UCSD-AML1 (cell line): ENCODE measurements around the gene CASP5.
"Not testable (repeated sequence)": the region's sequence is repeated elsewhere in the genome, so short reads cannot be mapped to it uniquely, and the experiment has no call there.

Experiments
- DNase-seq: peaks from one replicate; lab custom pipeline; 2025; ENCODE audit not compliant: unreplicated experiment; lab: John Stamatoyannopoulos, UW

Gene CASP5

GRCh38 chr11:105023003-105023402 lies at the start of gene CASP5:
TSS of gene CASP5 (minus strand) at chr11:105023168. CDS start at chr11:105023136, 32 bp downstream.
- DNase-seq = no peak

DNA sequence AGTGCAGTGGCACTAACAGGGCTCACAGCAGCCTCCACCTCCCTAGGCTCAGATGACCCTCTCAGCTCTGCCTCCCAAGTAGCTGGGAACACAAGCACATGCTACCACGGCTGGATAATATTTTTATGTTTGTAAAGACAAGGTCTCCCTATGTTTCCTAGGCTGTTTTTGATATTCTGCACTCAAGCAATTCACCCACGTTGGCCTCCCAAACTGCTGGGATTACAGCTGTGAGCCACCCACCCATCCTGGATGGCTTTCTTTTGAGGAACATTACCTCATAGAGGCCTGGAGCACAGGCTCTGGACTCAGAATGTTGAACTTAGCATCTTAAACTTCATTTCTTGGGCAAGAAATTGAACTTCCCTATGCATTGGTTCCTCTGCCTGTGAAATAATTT lies 49.1 kb upstream of the CASP5 start:
- DNase-seq = not testable (repeated sequence)

DNA sequence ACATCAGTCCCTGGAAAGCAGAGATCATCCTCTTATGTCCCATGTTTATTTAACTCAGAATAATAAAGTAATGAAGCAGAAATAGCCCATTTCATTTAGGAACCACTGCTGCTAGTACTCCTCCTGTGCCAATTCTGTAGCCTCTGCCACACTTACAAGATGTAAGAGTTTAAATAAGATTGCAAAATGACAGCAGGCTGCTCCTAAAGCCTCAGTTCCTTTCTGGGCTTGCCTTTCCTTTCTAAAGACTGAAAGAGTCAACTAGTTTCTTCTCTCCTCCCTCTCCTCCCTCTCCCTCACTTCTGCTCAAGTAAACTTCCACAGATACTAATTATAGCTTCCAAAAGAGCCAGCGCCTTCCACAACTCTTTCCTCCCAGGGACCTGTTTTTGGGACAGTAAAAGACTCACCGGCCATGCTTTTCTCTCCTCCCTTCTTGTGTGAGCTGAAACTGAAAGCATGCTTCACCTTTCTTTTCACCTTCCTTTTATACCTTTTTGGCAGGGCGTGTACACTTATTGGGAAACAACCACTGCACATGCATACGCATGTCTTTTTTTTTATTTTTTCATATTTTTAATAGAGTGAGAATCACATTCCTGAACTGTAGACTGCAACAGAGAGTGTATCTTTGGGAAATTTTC lies 48.2 kb upstream of the CASP5 start:
- no peak for DNase-seq

- DNase-seq = no peak
These were observed 47.3 kb upstream of the CASP5 start for GRCh38 chr11:105070306-105070705.

DNA sequence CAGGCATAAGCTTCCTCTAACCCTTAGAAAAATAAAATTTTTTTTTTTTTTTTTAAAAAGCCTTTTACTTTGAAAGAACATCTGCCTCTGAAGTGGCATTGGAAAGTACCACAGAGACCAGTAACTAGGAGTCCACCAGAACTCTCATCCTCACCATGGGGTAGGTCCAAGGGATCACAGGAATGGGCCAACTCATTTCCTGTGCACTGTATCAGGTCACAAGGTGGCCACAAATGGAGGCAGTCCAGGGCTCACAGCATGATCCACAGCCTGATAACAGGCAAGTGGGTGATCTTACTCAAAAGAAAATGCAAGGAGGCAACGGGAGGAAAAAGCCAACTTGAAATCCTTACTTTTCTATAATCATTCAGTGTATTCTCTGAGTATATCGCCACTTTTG lies 46.8 kb upstream of the CASP5 start:
- DNase-seq = not testable (repeated sequence)

DNA sequence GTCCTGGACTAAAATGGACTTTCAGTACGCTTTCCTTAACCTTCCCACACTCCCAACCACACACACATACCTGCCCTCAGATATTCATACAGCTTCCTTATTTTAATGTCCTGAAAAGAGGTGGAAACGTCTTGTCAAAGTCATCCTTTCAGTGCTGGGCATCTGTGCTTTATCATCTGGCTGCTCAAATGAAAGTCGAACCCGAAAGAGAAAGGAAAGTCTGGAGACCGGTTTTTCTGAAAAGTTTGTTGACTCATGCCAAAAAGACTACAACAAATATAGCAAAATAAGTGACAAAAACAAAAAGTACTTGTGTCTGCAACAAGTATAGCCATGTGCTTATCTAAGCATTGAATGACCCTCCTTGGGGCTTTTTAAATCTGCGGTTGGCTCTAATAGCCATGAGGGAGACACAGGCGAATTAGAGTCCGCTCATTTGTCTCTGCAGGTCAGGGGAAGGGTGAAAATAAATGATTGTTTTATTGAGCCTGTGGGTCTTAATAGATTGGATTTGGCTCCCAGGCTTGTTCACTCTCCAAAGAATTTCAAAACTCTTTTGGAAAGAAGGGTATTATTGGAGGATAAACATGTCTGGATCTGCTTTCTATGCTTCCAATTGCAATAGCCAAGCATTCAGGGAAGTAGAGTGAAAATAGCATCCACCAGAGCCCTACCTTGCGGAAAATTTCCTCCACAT lies 40.4 kb upstream of the CASP5 start:
- not testable (repeated sequence) for DNase-seq

DNA sequence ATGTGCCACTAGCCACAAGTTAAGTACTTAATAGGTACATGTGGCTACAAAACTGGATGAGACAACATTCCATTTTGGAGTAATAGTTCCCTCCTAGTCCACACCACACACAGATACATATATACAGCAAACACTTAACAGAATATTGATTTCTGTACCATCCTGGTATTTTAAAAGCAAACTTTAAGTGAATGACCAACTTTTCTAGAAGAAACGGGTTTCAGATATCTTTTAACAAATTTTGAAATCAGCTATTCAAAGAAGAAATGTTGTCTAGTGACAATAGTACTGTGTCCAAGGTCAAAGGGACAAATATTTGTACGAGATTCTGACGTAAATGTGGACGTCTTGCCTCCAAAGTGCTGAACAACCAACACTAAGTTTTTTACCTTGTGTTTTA lies 34.5 kb upstream of the CASP5 start:
- DNase-seq = no peak

DNA sequence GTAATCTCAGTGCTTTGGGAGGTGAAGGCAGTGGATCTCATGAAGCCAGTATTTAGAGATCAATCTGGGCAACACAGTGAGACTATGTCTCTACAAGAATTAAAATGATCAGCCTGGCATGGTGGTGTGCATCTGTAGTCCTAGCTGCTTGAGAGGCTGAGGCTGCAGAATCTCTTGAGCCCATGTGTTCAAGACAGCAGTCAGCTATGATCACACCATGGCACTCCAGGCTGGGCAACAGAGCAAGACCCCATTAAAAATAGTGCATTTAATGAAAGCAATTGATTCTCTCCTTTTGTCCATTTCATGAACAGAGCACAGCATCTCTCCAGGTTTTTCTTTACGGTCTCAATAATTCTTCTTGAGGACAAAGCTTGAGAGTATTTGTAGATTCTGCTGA lies 33.5 kb upstream of the CASP5 start:
- DNase-seq = no peak

DNA sequence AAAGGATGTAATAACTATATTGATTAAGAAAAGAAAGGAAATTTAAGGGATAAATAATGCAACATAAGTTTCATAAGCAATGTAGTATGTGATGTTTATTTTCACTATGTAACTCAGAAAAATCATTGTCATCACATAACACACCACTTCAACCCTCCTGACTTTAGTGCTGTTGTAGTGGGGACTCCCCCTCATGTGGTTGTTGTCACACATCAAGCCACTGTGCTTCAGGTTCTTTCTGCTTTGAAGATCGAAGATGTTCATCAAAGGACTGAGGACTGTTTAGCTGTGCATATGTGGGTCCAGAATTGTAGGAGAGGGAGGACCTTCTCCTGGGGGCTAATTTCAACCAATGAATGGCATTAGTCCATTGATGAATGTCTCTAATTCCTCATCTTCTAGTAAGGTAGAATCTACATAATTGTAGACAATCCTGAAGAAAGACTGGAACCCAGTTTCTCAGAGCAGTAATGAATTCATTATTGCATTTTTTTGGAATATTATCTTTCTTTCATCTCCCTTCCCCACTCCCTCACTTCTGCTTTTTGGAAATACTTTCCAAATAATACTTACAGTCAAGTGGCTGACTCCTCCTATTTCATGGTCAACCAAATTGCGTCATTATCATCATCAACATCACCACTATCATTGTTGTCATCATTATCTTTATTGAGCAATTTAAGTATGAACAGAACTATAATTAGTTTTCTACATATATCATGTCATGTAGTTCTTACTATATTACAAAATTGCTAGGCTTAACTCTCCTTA lies 31.9 kb upstream of the CASP5 start:
- no peak for DNase-seq

DNA sequence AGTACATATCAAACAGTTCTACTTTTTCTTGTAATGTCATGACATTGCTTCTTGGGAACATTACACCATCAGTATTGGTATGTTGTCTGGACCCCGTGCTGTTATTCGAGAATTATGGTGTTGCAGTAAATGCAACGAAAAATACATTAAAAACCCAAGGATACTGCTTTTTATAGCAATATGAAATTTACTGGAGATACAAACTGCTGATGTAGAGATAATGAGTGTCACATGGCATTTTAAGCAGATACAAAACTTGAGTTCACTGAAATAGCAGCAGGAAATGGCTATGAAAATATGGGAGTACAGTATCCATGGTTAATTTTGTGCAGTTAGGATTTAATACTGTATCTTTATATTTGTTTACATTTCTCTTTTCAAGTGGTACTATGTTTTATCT lies 29.5 kb upstream of the CASP5 start:
- DNase-seq = no peak

- DNase-seq = no peak
These were observed 28.6 kb upstream of the CASP5 start for GRCh38 chr11:105051559-105051958.

DNA sequence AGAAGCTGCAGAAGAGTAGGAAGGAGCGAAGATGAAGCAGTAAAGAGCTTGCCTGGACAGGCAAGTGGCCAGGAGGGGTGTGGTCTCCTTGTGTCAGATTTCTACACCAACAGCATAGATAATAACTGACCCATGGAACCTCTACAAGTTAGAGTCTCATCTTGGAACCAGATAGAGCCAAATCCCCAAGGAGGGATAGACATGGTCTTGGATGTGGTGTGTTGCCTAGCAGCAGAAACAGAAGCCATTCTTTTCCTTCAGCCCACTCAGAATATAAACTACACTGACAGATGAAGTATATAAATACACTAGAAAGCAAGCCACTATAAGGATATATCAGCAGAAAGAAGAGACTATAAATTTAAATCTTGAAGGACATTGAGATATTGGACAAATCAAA lies 26.5 kb upstream of the CASP5 start:
- DNase-seq = no peak

GRCh38 chr11:105046898-105047579 lies 24.1 kb upstream of the CASP5 start:
- no peak for DNase-seq

- no peak for DNase-seq
These were observed 22.8 kb upstream of the CASP5 start for GRCh38 chr11:105045676-105046296.

DNA sequence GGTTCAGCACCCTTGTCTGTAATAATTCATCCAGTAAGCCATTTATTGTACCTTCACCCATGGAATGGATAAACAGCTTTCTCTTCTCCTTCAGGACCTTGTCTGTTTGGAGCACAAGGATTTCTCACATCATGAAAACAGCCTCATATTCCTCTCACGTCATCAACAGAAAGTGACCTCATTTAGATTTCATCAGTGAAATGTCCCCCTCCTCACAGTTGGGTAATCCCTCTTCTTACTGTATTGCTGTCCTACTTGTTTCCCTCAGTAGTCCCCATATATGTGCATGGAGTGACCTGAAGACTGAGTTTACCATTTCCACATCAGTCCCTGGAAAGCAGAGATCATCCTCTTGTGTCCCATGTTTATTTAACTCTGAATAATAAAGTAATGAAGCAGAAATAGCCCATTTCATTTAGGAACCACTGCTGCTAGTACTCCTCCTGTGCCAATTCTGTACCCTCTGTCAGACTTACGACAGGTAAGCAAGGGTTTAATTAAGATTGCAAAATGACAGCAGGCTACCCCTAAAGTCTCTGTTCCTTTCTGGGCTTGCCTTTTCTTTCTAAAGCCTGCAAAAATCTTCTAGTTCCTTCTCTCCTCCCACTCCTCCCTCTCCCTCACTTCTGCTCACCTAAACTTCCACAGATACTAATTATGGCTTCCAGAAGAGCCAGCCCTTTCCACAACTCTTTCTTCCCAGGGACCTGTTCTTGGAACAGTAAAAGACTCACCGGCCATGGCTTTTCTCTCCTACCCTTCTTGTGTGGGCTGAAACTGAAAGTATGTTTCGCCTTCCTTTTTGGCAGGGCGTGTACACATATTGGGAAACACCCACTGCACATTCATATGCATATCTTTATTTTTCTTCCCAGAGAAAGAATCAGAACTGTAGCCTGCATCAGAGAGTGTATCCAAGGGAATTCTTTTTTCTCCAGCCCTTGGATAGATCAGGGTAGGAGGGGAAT lies 21.9 kb upstream of the CASP5 start, which contains the start of gene CARD16:
TSS of gene CARD16 (minus strand) at position 779 of the 968 bp plus-strand sequence. CDS start at position 741, 38 bp downstream.
- peak; percentile 7 for DNase-seq

DNA sequence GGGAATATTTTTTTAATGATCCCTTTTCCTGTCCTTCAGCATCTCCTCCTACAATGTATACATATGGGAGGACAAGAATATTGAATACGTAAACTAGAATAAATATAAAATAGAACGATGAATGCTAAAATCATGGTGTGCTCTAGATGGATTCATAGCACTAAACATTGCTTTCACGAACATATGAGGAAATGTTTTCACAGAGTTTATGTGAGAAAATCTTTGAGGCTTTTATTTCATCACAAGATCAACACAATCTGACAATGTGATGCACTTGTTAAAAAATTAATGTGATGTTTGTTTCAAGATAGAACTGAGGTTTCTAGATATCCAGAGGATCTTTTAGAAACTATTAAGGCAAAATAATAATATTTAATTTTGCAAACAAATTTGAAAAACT lies 19.2 kb upstream of the CASP5 start:
- DNase-seq = no peak

DNA sequence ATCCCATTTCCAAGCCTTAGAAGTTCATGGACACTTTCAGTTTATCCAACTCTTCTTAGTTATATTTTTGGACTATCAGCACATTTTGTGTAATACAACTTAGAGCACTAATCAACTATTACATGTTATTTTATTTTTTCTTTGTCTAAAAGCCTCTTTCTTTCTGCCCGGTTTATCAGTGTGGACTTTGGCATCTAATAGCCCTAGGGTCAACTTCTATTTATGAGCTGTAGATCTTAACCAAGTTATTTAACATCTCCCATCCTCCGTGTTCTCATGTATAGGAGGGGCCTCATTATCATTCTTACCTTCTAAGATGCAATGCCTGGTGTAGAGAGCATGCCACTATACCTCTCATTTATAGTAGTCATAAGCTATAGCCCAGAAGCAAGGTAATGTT lies 17.7 kb upstream of the CASP5 start:
- DNase-seq = no peak

- DNase-seq = peak; percentile 9
These were observed 12.0 kb upstream of the CASP5 start, which contains the start of gene CASP1 for GRCh38 chr11:105034813-105035620. TSS of gene CASP1 (minus strand) at chr11:105035144. CDS start at chr11:105035113, 31 bp downstream.

- DNase-seq = not testable (repeated sequence)
These were observed 11.4 kb upstream of the CASP5 start for GRCh38 chr11:105034388-105034787.
